Caco-2 (cell line): ENCODE results near the gene BMP7. TPM values are rescaled to one million over a fixed set of nuclear protein-coding genes. Genes with fewer than 3 reads are reported as not detected.
A peak's percentile ranks its signal among the peaks of the same experiment; 100 is the strongest.

ENCODE experiments used
- BruUV-seq: library from RNA; stranded (reverse); fragments of 400-500 nt; replicated peaks from 2 replicates; lab custom pipeline; 2021; lab: Mats Ljungman, UMichigan
- CTCF ChIA-PET: fragments of 300-600 bp; sonication (Branson Sonifier 250); formaldehyde crosslinking; loops from one replicate; lab custom pipeline; 2022; ENCODE audit warnings: antibody characterized with exemption; lab: Charles Lee
- POLR2A ChIA-PET: fragments of 300-600 bp; sonication (Branson Sonifier 250); formaldehyde crosslinking; loops from one replicate; lab custom pipeline; 2022; ENCODE audit warnings: antibody characterized with exemption; lab: Charles Lee
- DNase-seq, 2 experiments: peaks; one replicate each; pipeline versions ENCODE4 v3.0.0 to v3.0.0-alpha.2; 2020 to 2022
- H3K27me3 ChIP-seq: replicated peaks from 2 replicates; pipeline ENCODE4 v1.6.0; 2011; ENCODE audit warnings: low read length; ENCODE audit not compliant: control insufficient read depth, insufficient read depth
- H3K36me3 ChIP-seq: 2 replicates; pipeline ENCODE4 v1.5.1; 2011; ENCODE audit warnings: low read length; ENCODE audit not compliant: control insufficient read depth, insufficient read depth
- H3K4me1 ChIP-seq: fragments of 250-450 bp; sonication (Bioruptor Pico); 2 replicates; pipeline ENCODE4 v1.5.1; 2020; ENCODE audit warnings: mild to moderate bottlenecking
- H3K4me3 ChIP-seq: 2 replicates; pipeline ENCODE4 v1.5.1; 2011; ENCODE audit warnings: low read depth, mild to moderate bottlenecking, control low read depth, low read length
- H3K9me3 ChIP-seq: fragments of 250-450 bp; sonication (Bioruptor Pico); 2 replicates; pipeline ENCODE4 v1.5.1; 2020; ENCODE audit warnings: mild to moderate bottlenecking, moderate library complexity
- H3K27ac Mint-ChIP-seq: one replicate; pipeline ENCODE4 v1.8.0; 2022; ENCODE audit warnings: mixed read lengths; ENCODE audit not compliant: unreplicated experiment
- H3K27me3 Mint-ChIP-seq: one replicate; pipeline ENCODE4 v1.8.0; 2022; ENCODE audit warnings: mixed read lengths; ENCODE audit not compliant: insufficient read depth, unreplicated experiment
- H3K36me3 Mint-ChIP-seq: one replicate; pipeline ENCODE4 v1.8.0; 2022; ENCODE audit warnings: mild to moderate bottlenecking, mixed read lengths; ENCODE audit not compliant: insufficient read depth, unreplicated experiment
- H3K4me1 Mint-ChIP-seq: one replicate; pipeline ENCODE4 v1.8.0; 2022; ENCODE audit warnings: low read depth, mixed read lengths; ENCODE audit not compliant: unreplicated experiment
- H3K4me3 Mint-ChIP-seq: one replicate; pipeline ENCODE4 v1.8.0; 2022; ENCODE audit warnings: mild to moderate bottlenecking, moderate library complexity, mixed read lengths; ENCODE audit not compliant: unreplicated experiment
- H3K9me3 Mint-ChIP-seq: one replicate; pipeline ENCODE4 v1.8.0; 2022; ENCODE audit warnings: mixed read lengths; ENCODE audit not compliant: unreplicated experiment
- CTCF ChIP-seq, 2 experiments: fragments of 200-600 bp in 1 of 2; IDR thresholded peaks; 1 replicate in 1 of 2; 2 replicates in 1 of 2; pipeline versions ENCODE4 v1.5.1 to v1.8.0; 2011 to 2022; ENCODE audit warnings: antibody characterized with exemption in 1 of 2, control low read depth in 1 of 2, inconsistent platforms in 1 of 2, low read depth in 1 of 2, low read length in 1 of 2, mild to moderate bottlenecking in 1 of 2, moderate library complexity in 1 of 2; ENCODE audit not compliant: insufficient read depth in 1 of 2, severe bottlenecking in 1 of 2, unreplicated experiment in 1 of 2
- intact Hi-C: fragments of 100-400 bp; cut with micrococcal nuclease; formaldehyde crosslinking; loops from one replicate; pipeline ENCODE4 v1.10.0; 2022; ENCODE audit not compliant: unreplicated experiment
- total RNA-seq: library from RNA; stranded (reverse); gene quantifications from 2 replicates; pipeline ENCODE4 v1.2.3, GENCODE V29; 2022

BMP7 gene
- total RNA-seq, 1 experiment from 2014 or later: 317 TPM

- peaks cover 98% of the 10 kb centered on the region for H3K36me3 Mint-ChIP-seq
- no peak for DNase-seq
- peaks cover 10% of the 10 kb centered on the region for H3K9me3 Mint-ChIP-seq
- peaks cover 3% of the 10 kb centered on the region; the same call in 1 of the 2 replicates for H3K9me3 ChIP-seq
- intact Hi-C loops: no loop called here
- no peak overlapping the region for H3K4me3 Mint-ChIP-seq
- H3K27me3 Mint-ChIP-seq: no peaks in the 10 kb centered on the region
- POLR2A ChIA-PET: interaction anchor here (0.6 kb wide), 1 partner anchor 367 kb away, joined by 3 read pairs; no protein-coding TSS in a partner anchor
- TF ChIP-seq CTCF (IDR thresholded peaks at IDR 0.05; ENCODE audit: insufficient read depth in 1 of 2, low read depth in 1 of 2, low read length in 1 of 2, severe bottlenecking in 1 of 2, unreplicated experiment in 1 of 2): no peak
- H3K27ac Mint-ChIP-seq: peak overlapping the region; percentile 0
- H3K4me1 Mint-ChIP-seq: peaks cover 15% of the 10 kb centered on the region
- CTCF ChIA-PET: no interaction called here
- H3K4me1 ChIP-seq: no peaks in the 10 kb centered on the region
- H3K27me3 ChIP-seq: no peaks in the 10 kb centered on the region
- no TSS peak for BruUV-seq
- H3K36me3 ChIP-seq: 0 out of 2 replicates have a peak, but pooled peaks cover 2% of the 10 kb centered on the region
- no peak overlapping the region for H3K4me3 ChIP-seq
Measured at GRCh38 chr20:57203986-57204385, 62.5 kb downstream of the BMP7 start.

- peaks cover 10% of the 10 kb centered on the region for H3K9me3 Mint-ChIP-seq
Measured at GRCh38 chr20:57203204-57203603, 63.2 kb downstream of the BMP7 start.

GRCh38 chr20:57202309-57202708, 64.1 kb downstream of the BMP7 start:
- ChIA-PET CTCF (interaction anchor here (0.6 kb wide), 2 partner anchors 14 to 45 kb away, joined by 3 read pairs; no protein-coding TSS in a partner anchor), POLR2A (no interaction called here)
- no peak for TF ChIP-seq CTCF (IDR thresholded peaks at IDR 0.05; ENCODE audit: insufficient read depth in 1 of 2, low read depth in 1 of 2, low read length in 1 of 2, severe bottlenecking in 1 of 2, unreplicated experiment in 1 of 2)
- H3K36me3 Mint-ChIP-seq: peaks cover 98% of the 10 kb centered on the region
- 0 out of 2 replicates have a peak, but pooled peaks cover 2% of the 10 kb centered on the region for H3K36me3 ChIP-seq
- H3K27me3 ChIP-seq: no peaks in the 10 kb centered on the region
- no peaks in the 10 kb centered on the region for H3K4me1 ChIP-seq
- H3K9me3 Mint-ChIP-seq: peaks cover 7% of the 10 kb centered on the region
- peaks cover 15% of the 10 kb centered on the region for H3K4me1 Mint-ChIP-seq
- no peak overlapping the region for H3K4me3 ChIP-seq
- H3K4me3 Mint-ChIP-seq: no peak overlapping the region
- intact Hi-C loops: no loop called here
- DNase-seq: no peak
- no peak overlapping the region for H3K27ac Mint-ChIP-seq
- BruUV-seq: no TSS peak
- peaks cover 2% of the 10 kb centered on the region; the same call in 1 of the 2 replicates for H3K9me3 ChIP-seq
- no peaks in the 10 kb centered on the region for H3K27me3 Mint-ChIP-seq

More at GRCh38 chr20:57203204-57203603, 63.2 kb downstream of the BMP7 start:
- Mint-ChIP-seq H3K27ac (no peak overlapping the region), H3K4me3 (no peak overlapping the region), H3K36me3 (peaks cover 98% of the 10 kb centered on the region), H3K4me1 (peaks cover 15% of the 10 kb centered on the region), H3K27me3 (no peaks in the 10 kb centered on the region)
- Histone ChIP-seq H3K4me1 (no peaks in the 10 kb centered on the region), H3K4me3 (no peak overlapping the region), H3K36me3 (0 out of 2 replicates have a peak, but pooled peaks cover 2% of the 10 kb centered on the region), H3K9me3 (peaks cover 3% of the 10 kb centered on the region; the same call in 1 of the 2 replicates), H3K27me3 (no peaks in the 10 kb centered on the region)
- CTCF ChIA-PET: no interaction called here
- POLR2A ChIA-PET: no interaction called here
- no TSS peak for BruUV-seq
- DNase-seq: no peak
- intact Hi-C loops: no loop called here
- no peak for TF ChIP-seq CTCF (IDR thresholded peaks at IDR 0.05; ENCODE audit: insufficient read depth in 1 of 2, low read depth in 1 of 2, low read length in 1 of 2, severe bottlenecking in 1 of 2, unreplicated experiment in 1 of 2)
